ENCODE measurements around the gene DRAM2. TPM values are rescaled to one million over a fixed set of nuclear protein-coding genes. Genes with fewer than 3 reads are reported as not detected.
A peak's percentile ranks its signal among the peaks of the same experiment; 100 is the strongest.

DRAM2 gene
- total RNA-seq, result 10 to 100 TPM; 33.5 to 58.9 (median 37.4) TPM

DNA sequence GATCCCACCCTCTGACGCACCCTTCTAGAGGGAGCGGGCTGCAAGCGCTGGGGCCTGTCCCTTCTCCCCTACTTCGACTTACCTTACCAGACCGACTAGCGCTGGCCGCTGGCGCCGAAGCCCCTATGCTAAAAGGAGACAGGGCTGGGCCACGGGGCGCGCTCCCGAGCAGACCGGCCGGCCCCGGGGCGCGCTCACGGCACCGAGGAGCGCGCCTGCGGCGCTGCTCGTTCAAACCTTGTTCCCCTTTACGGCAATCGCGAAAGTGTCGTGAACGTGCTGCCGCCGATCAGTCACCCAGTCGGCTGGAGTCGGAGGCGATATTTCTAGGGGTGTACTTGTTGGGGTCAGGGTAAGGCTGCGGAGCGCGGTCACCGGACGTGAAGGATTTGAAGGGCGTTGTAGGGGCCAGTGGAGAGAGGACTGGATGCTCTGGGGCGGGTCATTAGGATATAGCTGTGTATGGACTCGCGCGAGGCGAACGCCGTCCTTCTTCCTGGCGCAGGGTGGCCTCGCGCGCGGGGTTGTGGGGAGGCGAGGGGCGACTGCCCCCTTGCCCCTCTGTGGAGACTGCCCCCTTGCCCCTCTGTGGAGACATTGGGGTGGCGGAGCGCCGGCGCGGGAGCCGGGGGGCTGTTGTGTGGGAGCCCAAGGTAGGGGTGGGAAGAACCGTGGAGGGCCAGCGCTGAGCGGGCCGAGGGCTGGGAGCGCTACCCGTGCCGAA, at the start of gene DRAM2, which contains the start of gene CEPT1:
TSS of gene DRAM2 (minus strand) at position 138 of the 724 bp plus-strand sequence. CDS start 8,539 bp downstream, outside the sequence.
TSS of gene CEPT1 (plus strand) at position 268 of the 724 bp plus-strand sequence. CDS start 7,492 bp downstream, outside the sequence.
- Histone ChIP-seq H3K4me3 (peak within 1 kb of the TSS; percentile 81 to 86), H3K4me1 (peaks cover 0 to 48% (median 16%) of the 10 kb centered on the region in 3 donors), H3K36me3 (peaks cover 0 to 20% of the 10 kb centered on the region in 2 donors), H3K9me3 (no peaks in the 10 kb centered on the region), H3K27ac (peak within 1 kb of the TSS; percentile 87 to 96 (median 94)), H3K27me3 (no peaks in the 10 kb centered on the region)
- peak; percentile 92 for ATAC-seq
- TF ChIP-seq POLR2AphosphoS5 (IDR thresholded peaks at IDR 0.05), result peak; percentile 48
- peak in 1 of 2 donors; percentile 67 for TF ChIP-seq POLR2A (IDR thresholded peaks at IDR 0.05)
- TF ChIP-seq, protein P1, sequence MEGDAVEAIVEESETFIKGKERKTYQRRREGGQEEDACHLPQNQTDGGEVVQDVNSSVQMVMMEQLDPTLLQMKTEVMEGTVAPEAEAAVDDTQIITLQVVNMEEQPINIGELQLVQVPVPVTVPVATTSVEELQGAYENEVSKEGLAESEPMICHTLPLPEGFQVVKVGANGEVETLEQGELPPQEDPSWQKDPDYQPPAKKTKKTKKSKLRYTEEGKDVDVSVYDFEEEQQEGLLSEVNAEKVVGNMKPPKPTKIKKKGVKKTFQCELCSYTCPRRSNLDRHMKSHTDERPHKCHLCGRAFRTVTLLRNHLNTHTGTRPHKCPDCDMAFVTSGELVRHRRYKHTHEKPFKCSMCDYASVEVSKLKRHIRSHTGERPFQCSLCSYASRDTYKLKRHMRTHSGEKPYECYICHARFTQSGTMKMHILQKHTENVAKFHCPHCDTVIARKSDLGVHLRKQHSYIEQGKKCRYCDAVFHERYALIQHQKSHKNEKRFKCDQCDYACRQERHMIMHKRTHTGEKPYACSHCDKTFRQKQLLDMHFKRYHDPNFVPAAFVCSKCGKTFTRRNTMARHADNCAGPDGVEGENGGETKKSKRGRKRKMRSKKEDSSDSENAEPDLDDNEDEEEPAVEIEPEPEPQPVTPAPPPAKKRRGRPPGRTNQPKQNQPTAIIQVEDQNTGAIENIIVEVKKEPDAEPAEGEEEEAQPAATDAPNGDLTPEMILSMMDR (IDR thresholded peaks at IDR 0.05), result no peak
- no CpG with 5 or more reads among the region's 68 CpGs for WGBS, 2 donors (ENCODE audit: low coverage in 1 of 2)

DNA sequence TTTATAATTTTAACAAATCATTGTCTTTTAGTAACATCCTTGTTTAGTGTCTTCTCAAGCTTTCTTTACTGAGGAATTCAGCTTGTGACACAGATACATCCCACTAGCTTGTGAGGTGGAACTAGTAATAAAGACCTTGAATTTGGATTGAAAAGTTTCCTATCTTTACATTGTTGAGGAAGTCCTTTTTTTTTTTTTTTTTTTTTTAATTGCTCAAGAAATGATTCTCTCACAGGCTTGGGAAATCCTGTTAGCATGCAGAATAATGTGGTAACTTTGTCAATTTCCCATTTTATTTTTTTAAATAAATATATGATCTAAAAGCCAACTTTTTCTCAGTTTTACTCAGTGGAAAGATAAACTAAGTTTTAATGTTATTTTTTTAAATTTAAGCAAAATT, 44.8 kb upstream of the DRAM2 start:
- H3K36me3 ChIP-seq, result peaks cover 3 to 90% of the 10 kb centered on the region in 2 donors
- no peak for TF ChIP-seq POLR2A (IDR thresholded peaks at IDR 0.05)
- TF ChIP-seq EP300 (IDR thresholded peaks at IDR 0.05), result no peak
- TF ChIP-seq, protein P1 (IDR thresholded peaks at IDR 0.05), result no peak
- no peak for TF ChIP-seq POLR2AphosphoS5 (IDR thresholded peaks at IDR 0.05)
- no peaks in the 10 kb centered on the region for H3K4me1 ChIP-seq
- no peak overlapping the region for H3K27ac ChIP-seq
- H3K27me3 ChIP-seq, result no peaks in the 10 kb centered on the region
- ATAC-seq, result no peak
- no peak overlapping the region for H3K4me3 ChIP-seq
- no peaks in the 10 kb centered on the region for H3K9me3 ChIP-seq

DNA sequence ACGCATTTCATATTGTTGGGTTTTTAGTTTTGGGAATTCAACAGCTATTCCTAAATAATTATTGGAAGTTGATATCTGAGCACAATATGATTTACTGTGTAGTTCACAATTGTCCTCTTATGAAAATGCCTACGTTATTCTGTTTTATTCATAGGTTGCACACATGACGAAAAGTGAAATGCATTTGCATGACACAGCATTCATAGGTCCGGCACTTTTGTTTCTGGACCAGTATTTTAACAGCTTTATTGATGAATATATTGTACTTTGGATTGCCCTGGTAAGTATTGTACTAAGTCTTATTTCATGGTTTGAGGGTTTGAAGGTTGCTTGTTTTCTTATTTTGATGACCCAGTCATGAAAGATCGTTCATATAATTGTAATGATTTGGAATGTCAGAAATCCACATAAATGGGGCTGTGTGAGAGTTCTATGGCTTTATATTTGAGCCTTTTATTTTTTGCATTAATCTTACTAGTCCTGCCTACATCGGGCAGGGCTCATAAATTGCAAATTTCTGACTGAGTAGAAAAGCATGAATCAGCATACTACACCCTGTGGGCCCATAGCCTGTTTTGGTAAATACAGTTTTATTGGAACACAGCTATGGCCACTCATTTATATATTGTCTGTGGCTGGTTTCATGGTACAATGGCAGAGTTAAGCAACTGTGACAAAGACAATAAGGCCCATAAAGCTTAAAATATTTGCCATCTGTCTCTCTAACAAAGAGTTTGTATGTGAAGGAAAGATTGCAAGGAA, 43.6 kb upstream of the DRAM2 start:
- no peak for ATAC-seq
- H3K9me3 ChIP-seq, result no peaks in the 10 kb centered on the region
- no peak for TF ChIP-seq POLR2AphosphoS5 (IDR thresholded peaks at IDR 0.05)
- TF ChIP-seq EP300 (IDR thresholded peaks at IDR 0.05), result no peak
- TF ChIP-seq, protein P1 (IDR thresholded peaks at IDR 0.05), result no peak
- H3K36me3 ChIP-seq, result peaks cover 3 to 87% of the 10 kb centered on the region in 2 donors
- 91 to 94% methylated on average over 5 to 6 of the region's 6 CpGs for WGBS, 2 donors (ENCODE audit: low coverage in 1 of 2)
- no peaks in the 10 kb centered on the region for H3K4me1 ChIP-seq
- H3K27ac ChIP-seq, result no peak overlapping the region
- H3K27me3 ChIP-seq, result no peaks in the 10 kb centered on the region
- H3K4me3 ChIP-seq, result no peak overlapping the region

DNA sequence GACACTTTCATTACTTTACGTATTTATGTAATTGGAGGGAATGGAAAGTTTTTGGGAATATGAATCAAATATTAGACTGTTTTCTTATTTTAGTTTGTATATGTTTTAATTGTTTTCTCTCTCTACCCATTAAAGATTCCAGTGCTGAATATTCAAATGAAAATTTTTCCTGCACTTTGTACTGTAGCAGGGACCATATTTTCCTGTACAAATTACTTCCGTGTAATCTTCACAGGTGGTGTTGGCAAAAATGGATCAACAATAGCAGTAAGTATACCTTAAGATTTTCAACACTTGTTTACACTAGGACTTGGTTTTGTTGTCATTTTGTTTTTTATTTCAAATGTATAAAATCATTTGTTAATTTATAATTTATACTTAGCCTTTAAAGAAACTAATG, 42.2 kb upstream of the DRAM2 start:
- no peak for ATAC-seq
- WGBS, 2 donors (ENCODE audit: low coverage in 1 of 2), result 88 to 89% methylated on average over 2 of the region's 2 CpGs
- Histone ChIP-seq H3K36me3 (peaks cover 3 to 86% of the 10 kb centered on the region in 2 donors), H3K27ac (no peak overlapping the region), H3K4me3 (no peak overlapping the region), H3K27me3 (no peaks in the 10 kb centered on the region), H3K4me1 (no peaks in the 10 kb centered on the region), H3K9me3 (no peaks in the 10 kb centered on the region)
- no peak for TF ChIP-seq POLR2A (IDR thresholded peaks at IDR 0.05)
- TF ChIP-seq, protein P1 (IDR thresholded peaks at IDR 0.05), result no peak
- TF ChIP-seq EP300 (IDR thresholded peaks at IDR 0.05), result no peak
- TF ChIP-seq POLR2AphosphoS5 (IDR thresholded peaks at IDR 0.05), result no peak

Data from gastroesophageal sphincter (tissue), 4 donors.